MM.1S (cell line): ENCODE results near the gene FNDC10.

Experiments
- DNase-seq: peaks from one replicate; pipeline ENCODE4 v3.0.0-alpha.2; 2015
- H2AFZ ChIP-seq: fragments of 300-600 bp; sonication (generic); 2 replicates; pipeline ENCODE4 v1.6.0; 2016; ENCODE audit warnings: antibody characterized with exemption, low read length
- H3F3A ChIP-seq: fragments of 300-600 bp; sonication (generic); 2 replicates; pipeline ENCODE4 v1.6.1; 2016; ENCODE audit warnings: mild to moderate bottlenecking, antibody characterized with exemption, low read length, moderate library complexity, mixed read lengths; ENCODE audit not compliant: insufficient read depth
- H3K27ac ChIP-seq: fragments of 300-600 bp; sonication (generic); 2 replicates; pipeline ENCODE4 v1.5.1; 2016; ENCODE audit warnings: mild to moderate bottlenecking, low read length
- H3K27me3 ChIP-seq: fragments of 300-600 bp; sonication (generic); replicated peaks from 2 replicates; pipeline ENCODE4 v1.6.0; 2016; ENCODE audit warnings: low read length; ENCODE audit not compliant: insufficient read depth
- H3K36me3 ChIP-seq: fragments of 300-600 bp; sonication (generic); replicated peaks from 2 replicates; pipeline ENCODE4 v1.6.1; 2016; ENCODE audit warnings: mild to moderate bottlenecking, low read length, mixed read lengths; ENCODE audit not compliant: insufficient read depth
- H3K4me1 ChIP-seq: fragments of 300-600 bp; sonication (generic); 2 replicates; pipeline ENCODE4 v1.6.1; 2016; ENCODE audit warnings: low read length, mixed read lengths
- H3K4me2 ChIP-seq: fragments of 300-600 bp; sonication (generic); 2 replicates; pipeline ENCODE4 v1.6.0; 2016; ENCODE audit warnings: low read depth, low read length
- H3K4me3 ChIP-seq: fragments of 300-600 bp; sonication (generic); 2 replicates; pipeline ENCODE4 v1.5.1; 2016; ENCODE audit warnings: low read length, mixed read lengths
- H3K79me2 ChIP-seq: fragments of 300-600 bp; sonication (generic); 2 replicates; pipeline ENCODE4 v1.6.1; 2016; ENCODE audit warnings: mixed run types, low read length, mixed read lengths
- H3K9ac ChIP-seq: fragments of 300-600 bp; sonication (generic); 2 replicates; pipeline ENCODE4 v1.6.1; 2016; ENCODE audit warnings: low read length, mixed read lengths
- H3K9me2 ChIP-seq: fragments of 300-600 bp; sonication (generic); replicated peaks from 2 replicates; pipeline ENCODE4 v1.6.1; 2016; ENCODE audit warnings: mild to moderate bottlenecking, low read length, mixed read lengths; ENCODE audit not compliant: insufficient read depth
- H3K9me3 ChIP-seq: fragments of 300-600 bp; sonication (generic); replicated peaks from 2 replicates; pipeline ENCODE4 v1.6.1; 2016; ENCODE audit warnings: mild to moderate bottlenecking, low read length, mixed read lengths; ENCODE audit not compliant: insufficient read depth
- H4K20me1 ChIP-seq: fragments of 300-600 bp; sonication (generic); 2 replicates; pipeline ENCODE4 v1.6.1; 2016; ENCODE audit warnings: mild to moderate bottlenecking, low read length, moderate library complexity, mixed read lengths; ENCODE audit not compliant: insufficient read depth
- CTCF ChIP-seq: fragments of 300-600 bp; sonication (generic); IDR thresholded peaks from 2 replicates; pipeline ENCODE4 v1.5.1; 2016; ENCODE audit warnings: antibody characterized with exemption, low read length, mixed read lengths
- EZH2 ChIP-seq: fragments of 300-600 bp; sonication (generic); optimal IDR thresholded peaks from 2 replicates; pipeline ENCODE3; 2017; ENCODE audit warnings: low read depth, mild to moderate bottlenecking, antibody characterized with exemption, low read length, mixed read lengths
- EZH2phosphoT487 ChIP-seq: fragments of 300-600 bp; sonication (generic); IDR thresholded peaks from 2 replicates; pipeline ENCODE4 v1.6.1; 2018; ENCODE audit warnings: antibody characterized with exemption, low read length

The FNDC10 gene

GRCh38 chr1:1629430-1630190 is 29.7 kb upstream of the FNDC10 start:
- no peak overlapping the region for H3K9ac ChIP-seq
- H3F3A ChIP-seq: no peaks in the 10 kb centered on the region
- peaks cover 13% of the 10 kb centered on the region for H3K27me3 ChIP-seq
- DNase-seq: no peak
- no peak overlapping the region for H3K27ac ChIP-seq
- no peak overlapping the region for H2AFZ ChIP-seq
- peaks cover 4% of the 10 kb centered on the region; the same call in 1 of the 2 replicates for H3K4me1 ChIP-seq
- TF ChIP-seq EZH2 (no peak), EZH2phosphoT487 (no peak), CTCF (no peak)
- H4K20me1 ChIP-seq: no peaks in the 10 kb centered on the region
- H3K36me3 ChIP-seq: no peaks in the 10 kb centered on the region
- H3K79me2 ChIP-seq: no peaks in the 10 kb centered on the region
- H3K4me3 ChIP-seq: no peak overlapping the region; the same call in 1 of the 2 replicates
- H3K9me2 ChIP-seq: no peaks in the 10 kb centered on the region
- H3K4me2 ChIP-seq: no peak overlapping the region
- no peaks in the 10 kb centered on the region for H3K9me3 ChIP-seq

- TF ChIP-seq CTCF: no peak
- TF ChIP-seq EZH2phosphoT487: no peak
- TF ChIP-seq EZH2: no peak
- Histone ChIP-seq H3K4me3 (no peak overlapping the region; the same call in 1 of the 2 replicates), H3K4me1 (peaks cover 4% of the 10 kb centered on the region; the same call in 1 of the 2 replicates), H3K36me3 (no peaks in the 10 kb centered on the region), H3K27me3 (peaks cover 13% of the 10 kb centered on the region), H3K9me3 (no peaks in the 10 kb centered on the region), H4K20me1 (no peaks in the 10 kb centered on the region), H3K79me2 (no peaks in the 10 kb centered on the region), H2AFZ (no peak overlapping the region), H3F3A (no peaks in the 10 kb centered on the region), H3K27ac (no peak overlapping the region), H3K9me2 (no peaks in the 10 kb centered on the region), H3K9ac (no peak overlapping the region), H3K4me2 (no peak overlapping the region)
- no peak for DNase-seq
These were observed 29.0 kb upstream of the FNDC10 start for GRCh38 chr1:1628754-1629429.

GRCh38 chr1:1627829-1628753 is 28.2 kb upstream of the FNDC10 start:
- Histone ChIP-seq H3K36me3 (no peaks in the 10 kb centered on the region), H3K9me3 (no peaks in the 10 kb centered on the region), H3K9me2 (no peaks in the 10 kb centered on the region), H3F3A (no peaks in the 10 kb centered on the region), H3K4me2 (no peak overlapping the region), H3K9ac (no peak overlapping the region), H3K4me3 (no peak overlapping the region), H3K4me1 (peaks cover 4% of the 10 kb centered on the region; the same call in 1 of the 2 replicates), H2AFZ (no peak overlapping the region), H4K20me1 (no peaks in the 10 kb centered on the region), H3K27ac (no peak overlapping the region), H3K79me2 (no peaks in the 10 kb centered on the region), H3K27me3 (peaks cover 13% of the 10 kb centered on the region)
- no peak for TF ChIP-seq CTCF
- TF ChIP-seq EZH2: no peak
- TF ChIP-seq EZH2phosphoT487: no peak
- no peak for DNase-seq
